Right cardiac atrium (tissue), 5 donors: ENCODE results near the gene NFYC. TPM values are rescaled to one million over a fixed set of nuclear protein-coding genes. Genes with fewer than 3 reads are reported as not detected.
A peak's percentile ranks its signal among the peaks of the same experiment; 100 is the strongest.

Experiments used
- ATAC-seq, 2 donors: fragments of 200-7000 bp; cut with Tn5 transposase; one replicate each; pipeline versions ENCODE4 v1.8.0 to v1.9.1; 2020; ENCODE audit warnings: moderate library complexity in 2 of 2, mild to moderate bottlenecking in 1 of 2
- DNase-seq, 3 donors: peaks; one replicate each; pipeline ENCODE4 v3.0.0-alpha.2; 2020
- H3K27ac ChIP-seq: one replicate; pipeline ENCODE4 v1.5.1; 2013; ENCODE audit warnings: mild to moderate bottlenecking, low read length, control low read depth, moderate library complexity
- H3K27me3 ChIP-seq: one replicate; pipeline ENCODE4 v1.6.1; 2013; ENCODE audit not compliant: control insufficient read depth, insufficient read depth
- H3K4me1 ChIP-seq: one replicate; pipeline ENCODE4 v1.6.1; 2013; ENCODE audit warnings: low read length; ENCODE audit not compliant: control insufficient read depth, insufficient read depth
- H3K4me3 ChIP-seq: one replicate; pipeline ENCODE4 v1.5.1; 2013; ENCODE audit warnings: low read length, control low read depth
- H3K9me3 ChIP-seq: one replicate; pipeline ENCODE4 v1.6.1; 2013; ENCODE audit warnings: low read length; ENCODE audit not compliant: control insufficient read depth
- WGBS: extraction: QIAGEN DNeasy Blood & Tissue Kit; methylation state at CpG from one replicate; pipeline ENCODE4 v1.1.7; 2013; 5-methylcytosine and 5-hydroxymethylcytosine counted together
- intact Hi-C, 4 donors: fragments of 100-400 bp; cut with DNase I; formaldehyde crosslinking; loops; one replicate each; pipeline versions ENCODE4 v1.11.0 to v1.14.0; 2022 to 2023
- polyA plus RNA-seq: library from polyadenylated mRNA; stranded (reverse); fragments of 200-250 nt; gene quantifications from one replicate; pipeline ENCODE4 v1.2.3, GENCODE V29; 2013
- total RNA-seq, 4 donors: library from RNA; stranded (reverse); fragmentation: NEBNext Ultra II Directional; extraction: Animal tissue kit (Norgen Biotek cat#: 25700); gene quantifications; one replicate each; pipeline ENCODE4 v1.2.1, GENCODE V29; 2021
- donor health status: healthy with polysubstance abuse.
- donor health status: DM: no; HTN: yes; CAD: no.
- donor health status: DM: no; HTN: no; CAD: no.
- donor health status: DM: no; HTN: yes; CAD: no; lungs with severe emphysema.
- donor health status: DM: yes; HTN: yes; CAD: no.

Gene NFYC
- total and polyA plus RNA-seq, 5 donors: 63.6 to 82.6 (median 78.0) TPM

- Histone ChIP-seq H3K27me3 (no peaks in the 10 kb centered on the region), H3K4me3 (peak within 1 kb of the TSS; percentile 81), H3K4me1 (peaks cover 7% of the 10 kb centered on the region), H3K27ac (no peak within 1 kb of the TSS), H3K9me3 (no peaks in the 10 kb centered on the region)
- peak; percentile 92 to 93 for ATAC-seq
- peak; percentile 77 to 93 (median 90) for DNase-seq
- under 1% methylated on average over 59 of the region's 59 CpGs for WGBS
- intact Hi-C loops: loop anchor here (5.0 to 10.0 kb wide), 3 partner anchors 38 to 53 kb away; no protein-coding TSS in a partner anchor
Observed at GRCh38 chr1:40665335-40666171, 26.0 kb upstream of the NFYC start, which contains the start of gene RIMS3. RIMS3 (minus strand) TSS chr1:40665682; CDS start chr1:40641925, 23,757 bp downstream.

GRCh38 chr1:40668769-40669525 lies 22.6 kb upstream of the NFYC start:
- intact Hi-C loops: loop anchor here (5.0 to 10.0 kb wide), 3 partner anchors 42 to 57 kb away; no protein-coding TSS in a partner anchor
- peak; percentile 73 to 90 (median 89) for DNase-seq
- Histone ChIP-seq H3K4me3 (no peak overlapping the region), H3K9me3 (no peaks in the 10 kb centered on the region), H3K4me1 (peaks cover 5% of the 10 kb centered on the region), H3K27me3 (no peaks in the 10 kb centered on the region), H3K27ac (no peak overlapping the region)
- WGBS: 12% methylated on average over 21 of the region's 21 CpGs
- peak; percentile 34 to 40 for ATAC-seq

- WGBS: 67% methylated on average over 4 of the region's 4 CpGs
- H3K4me3 ChIP-seq: no peak overlapping the region
- no peaks in the 10 kb centered on the region for H3K4me1 ChIP-seq
- intact Hi-C loops: no loop called here
- no peaks in the 10 kb centered on the region for H3K27me3 ChIP-seq
- no peaks in the 10 kb centered on the region for H3K9me3 ChIP-seq
- DNase-seq (no peak), ATAC-seq (no peak)
- no peak overlapping the region for H3K27ac ChIP-seq
Observed at GRCh38 chr1:40673452-40673851, 18.1 kb upstream of the NFYC start.

GRCh38 chr1:40676501-40676900 lies 15.0 kb upstream of the NFYC start:
- Histone ChIP-seq H3K27me3 (no peaks in the 10 kb centered on the region), H3K4me3 (no peak overlapping the region), H3K9me3 (no peaks in the 10 kb centered on the region), H3K27ac (no peak overlapping the region), H3K4me1 (no peaks in the 10 kb centered on the region)
- intact Hi-C loops: no loop called here
- ATAC-seq (no peak), DNase-seq (no peak)
- 38% methylated on average over 1 of the region's 1 CpG for WGBS

GRCh38 chr1:40679165-40679953 lies 12.1 kb upstream of the NFYC start:
- H3K4me1 ChIP-seq: no peaks in the 10 kb centered on the region
- 86% methylated on average over 2 of the region's 2 CpGs for WGBS
- H3K27ac ChIP-seq: no peak overlapping the region
- no peaks in the 10 kb centered on the region for H3K9me3 ChIP-seq
- ATAC-seq (no peak), DNase-seq (no peak)
- no peaks in the 10 kb centered on the region for H3K27me3 ChIP-seq
- intact Hi-C loops: no loop called here
- H3K4me3 ChIP-seq: no peak overlapping the region

- intact Hi-C loops: no loop called here
- Histone ChIP-seq H3K4me1 (no peaks in the 10 kb centered on the region), H3K4me3 (no peak overlapping the region), H3K27me3 (no peaks in the 10 kb centered on the region), H3K27ac (no peak overlapping the region), H3K9me3 (no peaks in the 10 kb centered on the region)
- no peak for ATAC-seq
- DNase-seq: no peak
- WGBS: 84% methylated on average over 3 of the region's 3 CpGs
Observed at GRCh38 chr1:40684669-40685068, 6.8 kb upstream of the NFYC start.

GRCh38 chr1:40687059-40687458 lies 4.4 kb upstream of the NFYC start:
- ATAC-seq: no peak
- intact Hi-C loops: no loop called here
- H3K4me3 ChIP-seq: no peak overlapping the region
- 93% methylated on average over 7 of the region's 7 CpGs for WGBS
- H3K9me3 ChIP-seq: no peaks in the 10 kb centered on the region
- H3K27me3 ChIP-seq: no peaks in the 10 kb centered on the region
- no peaks in the 10 kb centered on the region for H3K4me1 ChIP-seq
- no peak overlapping the region for H3K27ac ChIP-seq
- no peak for DNase-seq

- Histone ChIP-seq H3K27ac (no peak overlapping the region), H3K4me1 (no peaks in the 10 kb centered on the region), H3K27me3 (no peaks in the 10 kb centered on the region), H3K9me3 (no peaks in the 10 kb centered on the region), H3K4me3 (no peak overlapping the region)
- WGBS: 94% methylated on average over 6 of the region's 6 CpGs
- no peak for DNase-seq
- intact Hi-C loops: no loop called here
- ATAC-seq: no peak
Observed at GRCh38 chr1:40687661-40688060, 3.8 kb upstream of the NFYC start.

- WGBS: 27% methylated on average over 1 of the region's 1 CpG
- DNase-seq (no peak), ATAC-seq (no peak)
- Histone ChIP-seq H3K4me1 (no peaks in the 10 kb centered on the region), H3K4me3 (no peak overlapping the region), H3K9me3 (no peaks in the 10 kb centered on the region), H3K27ac (no peak overlapping the region), H3K27me3 (no peaks in the 10 kb centered on the region)
- intact Hi-C loops: no loop called here
Observed at GRCh38 chr1:40689737-40690136, 1.8 kb upstream of the NFYC start.

- peak overlapping the region; percentile 98 for H3K27ac ChIP-seq
- intact Hi-C loops: no loop called here
- DNase-seq: no peak
- no peaks in the 10 kb centered on the region for H3K27me3 ChIP-seq
- WGBS: 16% methylated on average over 18 of the region's 18 CpGs
- H3K4me3 ChIP-seq: peak overlapping the region; percentile 91
- no peaks in the 10 kb centered on the region for H3K4me1 ChIP-seq
- no peak for ATAC-seq
- no peaks in the 10 kb centered on the region for H3K9me3 ChIP-seq
Observed at GRCh38 chr1:40690771-40691537, 550 bp upstream of the NFYC start.
